ENCODE results near the gene PGA3.
A peak's percentile ranks its signal among the peaks of the same experiment; 100 is the strongest.
"Not testable (repeated sequence)": the region's sequence is repeated elsewhere in the genome, so short reads cannot be mapped to it uniquely, and the experiment has no call there.

PGA3 gene

GRCh38 chr11:61172356-61172755, 31.0 kb upstream of the PGA3 start:
- DNase-seq = no peak

GRCh38 chr11:61172888-61173287, 30.4 kb upstream of the PGA3 start:
- no peak for DNase-seq

GRCh38 chr11:61173456-61173855, 29.9 kb upstream of the PGA3 start:
- DNase-seq = no peak

DNA sequence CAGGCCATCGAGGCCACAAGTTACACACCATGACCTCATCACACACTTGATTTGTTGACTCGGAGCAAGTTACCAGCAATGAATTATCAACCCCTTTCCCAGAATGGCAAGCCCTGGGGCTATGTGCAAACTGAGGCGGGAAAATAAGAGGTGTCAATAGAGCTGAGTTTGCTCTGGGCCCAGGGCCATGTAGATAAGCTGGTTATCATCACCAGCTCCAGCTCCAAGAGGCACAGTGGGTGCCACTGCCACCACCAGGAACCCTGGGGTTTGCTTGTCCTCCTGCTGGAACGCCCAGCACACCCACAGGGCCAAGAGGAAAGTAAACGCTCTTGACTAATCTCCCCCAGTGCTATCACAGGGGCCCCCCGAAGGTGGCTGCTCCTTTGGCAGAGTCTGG, 29.0 kb upstream of the PGA3 start:
- DNase-seq = no peak

DNA sequence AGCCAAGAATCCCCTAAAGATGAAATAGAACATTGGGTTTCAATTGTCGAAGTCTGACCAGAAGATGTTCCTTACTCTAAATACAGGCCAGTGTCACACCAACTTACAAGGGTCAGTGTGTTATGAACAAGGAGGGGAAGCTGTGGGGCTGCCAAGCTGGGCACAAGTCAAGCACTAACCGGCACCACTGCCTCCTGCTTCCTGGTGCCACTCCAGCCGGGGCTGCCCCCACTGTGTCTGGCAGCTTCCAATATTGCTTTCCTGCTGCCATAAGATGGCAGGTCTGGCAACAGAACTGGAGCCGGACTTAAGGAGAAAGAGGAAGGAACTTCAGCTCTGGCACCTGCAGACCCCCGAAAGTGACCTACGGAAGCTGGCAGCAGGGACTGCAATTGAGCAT, 28.4 kb upstream of the PGA3 start:
- DNase-seq = no peak

DNA sequence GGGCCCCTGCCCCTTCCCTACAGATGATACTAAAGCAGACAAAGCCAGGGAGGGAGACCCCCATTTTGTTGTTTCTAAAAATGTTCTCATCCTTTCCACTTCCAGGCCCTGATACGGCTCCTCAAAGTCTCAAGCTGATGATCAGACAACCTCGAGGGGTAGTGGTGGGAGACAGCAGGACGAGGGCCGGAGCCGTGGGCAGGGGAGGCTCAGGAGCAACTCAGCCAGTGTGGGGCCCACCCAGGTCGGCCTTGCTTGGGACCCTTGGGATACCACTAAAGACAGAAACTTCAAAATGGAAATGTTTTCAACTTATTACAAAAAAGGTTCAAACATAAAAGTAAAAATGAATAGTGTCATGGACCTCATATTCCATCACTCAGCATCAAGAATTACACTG, 26.9 kb upstream of the PGA3 start:
- DNase-seq = no peak

DNA sequence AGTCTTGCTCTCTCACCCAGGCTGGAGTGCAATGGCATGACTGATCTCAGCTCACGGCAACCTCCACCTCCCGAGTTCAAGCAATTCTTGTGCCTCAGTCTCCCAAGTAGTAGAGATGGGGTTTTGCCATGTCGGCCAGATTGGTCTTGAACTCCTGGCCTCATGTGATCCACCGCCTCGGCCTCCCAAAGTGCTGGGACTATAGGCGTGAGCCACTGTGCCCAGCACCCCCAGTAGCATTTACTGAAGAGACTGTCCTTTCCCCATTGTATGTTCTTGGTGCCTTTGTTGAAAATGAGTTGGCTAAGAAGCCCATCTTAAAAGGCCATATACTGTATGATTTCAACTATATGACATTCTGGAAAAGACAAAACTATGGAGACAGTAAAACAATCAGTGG, 23.1 kb upstream of the PGA3 start:
- DNase-seq = not testable (repeated sequence)

GRCh38 chr11:61181489-61181888, 21.8 kb upstream of the PGA3 start:
- no peak for DNase-seq

GRCh38 chr11:61183645-61184044, 19.7 kb upstream of the PGA3 start:
- no peak for DNase-seq

DNA sequence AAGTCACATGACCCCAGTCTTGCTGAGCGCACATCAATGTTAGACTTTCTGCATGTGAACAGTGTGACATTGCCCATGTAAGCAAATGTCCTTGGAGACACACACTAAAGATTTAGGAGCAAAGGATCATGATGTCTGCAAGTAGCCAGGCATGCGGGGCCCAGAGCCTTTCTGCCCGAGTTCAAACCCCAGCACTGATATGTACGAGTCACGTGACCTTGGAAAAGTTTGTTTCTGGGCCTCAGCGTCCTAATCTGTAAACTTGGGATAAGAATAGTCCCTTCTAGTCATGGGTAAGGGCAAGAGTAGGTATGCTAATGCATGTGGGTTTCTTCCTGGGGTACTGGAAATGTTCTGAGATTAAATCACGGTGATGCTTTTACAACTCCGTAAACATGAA, 16.8 kb upstream of the PGA3 start:
- no peak for DNase-seq

- DNase-seq = peak; percentile 86
These were observed 15.7 kb upstream of the PGA3 start for GRCh38 chr11:61187505-61188130.

DNA sequence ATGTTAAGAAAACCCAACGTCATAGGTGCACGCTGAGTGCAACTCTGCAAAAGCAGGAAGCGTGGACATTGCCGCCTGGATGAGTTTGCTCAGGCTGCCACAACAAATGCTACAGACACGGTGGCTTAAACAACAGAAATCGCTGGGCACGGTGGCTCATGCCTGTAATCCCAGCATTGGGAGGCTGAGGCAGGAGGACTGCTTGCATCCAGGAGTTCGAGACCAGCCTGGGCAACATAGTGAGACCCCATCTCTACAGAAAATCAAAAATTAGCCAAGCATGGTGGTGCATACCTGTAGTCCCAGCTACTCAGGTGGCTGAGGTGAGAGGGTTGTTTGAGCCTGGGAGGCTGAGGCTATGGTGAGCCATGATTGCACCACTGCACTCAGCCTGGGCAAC, 13.4 kb upstream of the PGA3 start:
- DNase-seq = no peak

DNA sequence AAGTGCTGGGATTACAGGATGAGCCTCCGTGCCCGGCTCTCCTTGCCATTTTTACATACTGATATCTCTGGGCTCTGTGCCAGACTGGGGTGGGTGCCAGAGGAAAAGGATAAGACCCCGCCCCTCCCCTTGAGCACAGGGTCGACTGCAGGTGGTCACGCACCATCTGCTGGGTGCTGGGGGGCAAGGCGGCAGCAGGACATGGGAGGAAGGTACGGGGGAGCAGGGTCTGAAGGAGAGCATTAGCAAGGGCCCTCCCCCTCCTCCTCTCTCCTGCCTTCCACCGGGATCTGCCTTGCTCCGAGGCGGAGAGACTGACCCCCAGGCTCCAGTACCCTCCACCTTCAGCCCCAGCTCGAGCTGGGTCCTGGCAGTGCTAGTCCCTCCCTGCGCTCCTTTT, 9.7 kb upstream of the PGA3 start:
- no peak for DNase-seq

- no peak for DNase-seq
These were observed 9.1 kb upstream of the PGA3 start for GRCh38 chr11:61194169-61194671.

DNA sequence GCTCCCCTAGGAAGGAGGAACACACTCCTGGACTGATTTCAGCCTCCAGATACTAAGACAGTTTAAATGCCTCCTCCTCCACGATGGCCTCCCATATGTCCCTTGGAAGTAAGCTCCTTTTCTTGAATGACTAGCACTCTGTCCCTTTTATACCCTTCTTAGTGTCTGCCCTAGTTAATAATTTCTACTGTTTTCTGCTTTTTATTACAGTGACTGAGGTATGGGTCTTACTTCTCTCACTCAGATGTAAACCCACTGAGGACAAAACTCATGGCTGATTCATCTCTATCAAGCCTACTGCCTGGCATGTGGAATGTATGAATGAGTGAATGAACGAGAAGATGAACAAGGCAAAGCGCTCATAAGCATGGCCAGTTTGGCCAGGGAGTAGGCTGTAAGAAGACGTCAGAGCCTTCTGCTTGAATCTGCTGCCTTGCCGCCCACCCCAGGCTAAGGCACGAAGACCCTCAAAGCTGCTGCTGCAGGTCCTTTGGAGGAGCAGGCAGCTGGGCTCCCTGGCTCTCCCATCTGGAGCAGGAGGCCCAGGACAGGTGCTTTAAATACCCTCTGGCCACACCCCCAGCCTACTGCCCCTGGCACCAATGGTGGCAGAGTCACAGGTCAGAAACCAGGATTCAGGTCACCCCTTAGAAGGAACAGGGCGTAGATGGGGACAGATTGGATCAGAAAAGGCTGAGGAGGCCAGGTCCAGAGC, 8.2 kb upstream of the PGA3 start:
- DNase-seq = no peak

DNA sequence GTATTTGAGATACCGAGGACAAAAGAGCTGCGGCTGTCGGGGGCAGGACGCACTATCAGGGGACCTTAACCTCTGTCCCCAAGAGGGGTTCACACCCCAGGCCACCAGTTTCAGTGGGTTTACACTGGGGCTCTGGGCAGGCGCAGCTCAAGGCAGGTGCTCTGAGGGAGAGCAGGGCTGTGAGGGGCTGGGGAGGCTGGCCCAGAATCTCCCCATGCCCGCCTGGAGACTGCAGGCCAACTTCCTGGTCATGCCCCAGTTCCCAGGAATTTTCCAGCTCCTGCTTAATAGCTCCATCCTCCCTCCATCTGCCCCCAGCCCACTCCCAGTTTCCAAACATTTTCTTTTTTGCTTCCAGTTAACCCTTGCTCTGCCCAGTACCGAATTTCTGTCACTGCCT, 7.6 kb upstream of the PGA3 start:
- DNase-seq = no peak

- DNase-seq = no peak
These were observed 5.0 kb upstream of the PGA3 start for GRCh38 chr11:61198361-61198760.

GRCh38 chr11:61198948-61199523, 4.3 kb upstream of the PGA3 start:
- DNase-seq = no peak

DNA sequence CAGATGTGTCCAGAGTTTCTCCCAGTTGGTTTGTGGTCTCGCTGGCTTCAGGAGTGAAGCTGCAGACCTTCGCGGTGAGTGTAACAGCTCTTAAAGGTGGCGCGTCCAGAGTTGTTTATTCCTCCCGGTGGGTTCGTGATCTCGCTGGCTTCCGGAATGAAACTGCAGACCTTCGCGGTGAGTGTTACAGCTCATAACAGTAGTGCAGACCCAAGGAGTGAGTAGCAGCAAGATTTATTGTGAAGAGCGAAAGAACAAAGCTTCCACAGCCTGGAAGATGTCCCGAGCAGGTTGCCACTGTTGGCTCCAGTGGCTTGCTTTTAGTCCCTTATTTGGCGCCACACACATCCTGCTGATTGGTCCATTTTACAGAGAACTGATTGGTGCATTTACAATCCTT, 1.8 kb upstream of the PGA3 start:
- DNase-seq = no peak

GRCh38 chr11:61203873-61204272, 558 bp downstream of the PGA3 start:
- DNase-seq = not testable (repeated sequence)

- not testable (repeated sequence) for DNase-seq
These were observed 1.3 kb downstream of the PGA3 start for GRCh38 chr11:61204502-61205059.

DNA sequence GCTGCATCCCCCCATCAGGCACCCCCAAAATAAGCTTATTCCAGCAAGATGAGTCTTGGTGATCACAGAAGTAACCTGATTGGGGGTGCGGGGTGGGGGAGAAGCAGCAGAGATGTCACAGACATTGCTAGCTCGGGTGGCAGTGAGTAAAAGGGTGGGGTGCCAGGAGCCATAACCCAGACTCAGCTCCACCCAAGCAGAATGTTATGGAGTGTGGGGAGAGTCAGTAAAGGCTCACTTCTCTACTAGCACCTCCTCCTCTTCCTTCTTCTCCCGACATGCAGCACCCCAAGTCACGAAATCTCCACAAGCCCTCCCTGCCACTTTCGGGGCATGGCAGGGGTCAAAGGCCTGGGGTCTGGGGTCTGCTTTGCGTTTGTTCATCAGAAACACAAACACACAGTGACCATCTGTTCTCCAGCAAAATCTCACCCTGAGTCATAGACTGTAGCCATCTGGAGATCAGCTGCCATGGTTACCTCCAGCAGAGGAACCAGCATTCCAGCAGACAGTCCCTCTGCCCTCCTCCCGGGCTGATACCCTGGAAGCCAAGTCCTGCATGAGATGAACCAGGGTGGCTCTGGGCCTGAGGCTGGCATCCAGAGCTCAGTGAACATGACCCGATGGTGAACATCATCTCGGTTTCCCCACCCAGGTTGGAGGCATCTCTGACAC, 4.5 kb downstream of the PGA3 start:
- DNase-seq = not testable (repeated sequence)

DNA sequence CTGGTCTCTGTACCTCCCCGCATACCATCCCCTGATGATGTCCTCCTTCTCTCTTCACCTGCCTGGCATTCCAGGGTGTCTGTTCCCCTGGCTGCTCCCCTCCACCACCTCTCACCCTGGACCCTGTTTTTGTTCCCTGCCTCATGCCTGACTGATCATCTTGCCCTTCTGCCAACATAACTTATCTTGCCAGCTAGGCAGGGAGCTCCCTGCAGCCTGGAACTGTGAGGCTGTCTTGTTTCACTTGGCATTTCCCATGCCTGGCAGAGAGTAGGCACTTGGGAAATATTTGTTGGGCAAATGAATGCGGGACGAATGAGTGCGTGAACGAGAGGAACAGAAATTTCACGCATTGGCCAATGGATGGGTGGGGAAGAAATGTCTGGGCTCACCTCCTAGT, 7.3 kb downstream of the PGA3 start:
- not testable (repeated sequence) for DNase-seq
